Liver (tissue), 3 donors: ENCODE results near the gene BCAR3.

Experiments
- FOXA1 ChIP-seq: IDR thresholded peaks from 2 replicates; pipeline ENCODE4 v1.6.1; 2016; ENCODE audit warnings: antibody characterized with exemption
- JUND ChIP-seq, 2 donors: IDR thresholded peaks; 2 replicates each; pipeline ENCODE4 v1.6.1; 2016; ENCODE audit warnings: antibody characterized with exemption in 2 of 2
- MAX ChIP-seq: IDR thresholded peaks from 2 replicates; pipeline ENCODE4 v1.6.1; 2016; ENCODE audit warnings: antibody characterized with exemption
- RAD21 ChIP-seq, 2 donors: IDR thresholded peaks; 2 replicates each; pipeline ENCODE4 v1.6.1; 2016; ENCODE audit warnings: antibody characterized with exemption in 2 of 2, mild to moderate bottlenecking in 2 of 2
- RXRA ChIP-seq, 2 donors: IDR thresholded peaks; 2 replicates each; pipeline ENCODE4 v1.6.1; 2017 to 2018; ENCODE audit warnings: antibody characterized with exemption in 2 of 2, mild to moderate bottlenecking in 1 of 2
- TAF1 ChIP-seq: conservative IDR thresholded peaks from 2 replicates; pipeline ENCODE4 v1.6.1; 2016; ENCODE audit warnings: antibody characterized with exemption, mild to moderate bottlenecking
- YY1 ChIP-seq: IDR thresholded peaks from 2 replicates; pipeline ENCODE4 v1.6.1; 2016; ENCODE audit warnings: antibody characterized with exemption, mild to moderate bottlenecking
- TF ChIP-seq, protein P1 (sequence below): IDR thresholded peaks from 2 replicates; pipeline ENCODE4 v1.6.1; 2016; ENCODE audit warnings: antibody characterized with exemption
- TF ChIP-seq, protein P2 (sequence below): fragments of 150-350 bp; IDR thresholded peaks from 2 replicates; pipeline ENCODE4 v1.5.1; 2017; ENCODE audit warnings: improper control_type of control experiment, low read depth, low read length; ENCODE audit not compliant: missing input control
- TF ChIP-seq, protein P3 (sequence below): IDR thresholded peaks from 2 replicates; pipeline ENCODE4 v1.6.1; 2016; ENCODE audit warnings: antibody characterized with exemption
- TF ChIP-seq, protein P4 (sequence below): IDR thresholded peaks from 2 replicates; pipeline ENCODE4 v1.6.1; 2016; ENCODE audit warnings: antibody characterized with exemption, mild to moderate bottlenecking
- donor health status: healthy.
- donor health status: healthy.

DNA sequence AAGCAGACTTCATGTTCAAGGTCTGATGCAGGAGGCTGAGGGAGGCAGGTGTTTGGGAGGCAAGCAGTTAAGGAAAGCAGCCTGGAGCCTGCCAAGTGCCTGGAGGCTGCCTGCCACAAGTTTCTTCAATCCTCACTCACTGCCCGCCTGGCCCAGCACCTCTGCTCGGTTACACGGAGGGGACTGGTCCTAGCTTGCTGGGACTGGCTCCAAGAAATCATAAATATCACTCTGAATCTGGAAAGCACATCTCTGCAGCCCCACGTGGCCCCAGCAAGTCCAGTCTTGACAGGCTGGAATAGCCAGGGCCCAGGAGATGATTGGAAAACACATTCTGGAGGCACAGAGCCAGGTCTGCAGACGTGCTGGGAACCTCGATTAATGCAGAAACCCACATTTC lies 83.9 kb downstream of the BCAR3 start:
- TF ChIP-seq, protein P1, sequence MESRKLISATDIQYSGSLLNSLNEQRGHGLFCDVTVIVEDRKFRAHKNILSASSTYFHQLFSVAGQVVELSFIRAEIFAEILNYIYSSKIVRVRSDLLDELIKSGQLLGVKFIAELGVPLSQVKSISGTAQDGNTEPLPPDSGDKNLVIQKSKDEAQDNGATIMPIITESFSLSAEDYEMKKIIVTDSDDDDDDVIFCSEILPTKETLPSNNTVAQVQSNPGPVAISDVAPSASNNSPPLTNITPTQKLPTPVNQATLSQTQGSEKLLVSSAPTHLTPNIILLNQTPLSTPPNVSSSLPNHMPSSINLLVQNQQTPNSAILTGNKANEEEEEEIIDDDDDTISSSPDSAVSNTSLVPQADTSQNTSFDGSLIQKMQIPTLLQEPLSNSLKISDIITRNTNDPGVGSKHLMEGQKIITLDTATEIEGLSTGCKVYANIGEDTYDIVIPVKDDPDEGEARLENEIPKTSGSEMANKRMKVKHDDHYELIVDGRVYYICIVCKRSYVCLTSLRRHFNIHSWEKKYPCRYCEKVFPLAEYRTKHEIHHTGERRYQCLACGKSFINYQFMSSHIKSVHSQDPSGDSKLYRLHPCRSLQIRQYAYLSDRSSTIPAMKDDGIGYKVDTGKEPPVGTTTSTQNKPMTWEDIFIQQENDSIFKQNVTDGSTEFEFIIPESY = no peak
- TF ChIP-seq, protein P2, sequence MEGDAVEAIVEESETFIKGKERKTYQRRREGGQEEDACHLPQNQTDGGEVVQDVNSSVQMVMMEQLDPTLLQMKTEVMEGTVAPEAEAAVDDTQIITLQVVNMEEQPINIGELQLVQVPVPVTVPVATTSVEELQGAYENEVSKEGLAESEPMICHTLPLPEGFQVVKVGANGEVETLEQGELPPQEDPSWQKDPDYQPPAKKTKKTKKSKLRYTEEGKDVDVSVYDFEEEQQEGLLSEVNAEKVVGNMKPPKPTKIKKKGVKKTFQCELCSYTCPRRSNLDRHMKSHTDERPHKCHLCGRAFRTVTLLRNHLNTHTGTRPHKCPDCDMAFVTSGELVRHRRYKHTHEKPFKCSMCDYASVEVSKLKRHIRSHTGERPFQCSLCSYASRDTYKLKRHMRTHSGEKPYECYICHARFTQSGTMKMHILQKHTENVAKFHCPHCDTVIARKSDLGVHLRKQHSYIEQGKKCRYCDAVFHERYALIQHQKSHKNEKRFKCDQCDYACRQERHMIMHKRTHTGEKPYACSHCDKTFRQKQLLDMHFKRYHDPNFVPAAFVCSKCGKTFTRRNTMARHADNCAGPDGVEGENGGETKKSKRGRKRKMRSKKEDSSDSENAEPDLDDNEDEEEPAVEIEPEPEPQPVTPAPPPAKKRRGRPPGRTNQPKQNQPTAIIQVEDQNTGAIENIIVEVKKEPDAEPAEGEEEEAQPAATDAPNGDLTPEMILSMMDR = no peak
- TF ChIP-seq RXRA (IDR thresholded peaks at IDR 0.05) (no peak), TAF1 (no peak), JUND (IDR thresholded peaks at IDR 0.05) (no peak), MAX (no peak), RAD21 (IDR thresholded peaks at IDR 0.05) (no peak), FOXA1 (no peak), YY1 (no peak)
- TF ChIP-seq, protein P3, sequence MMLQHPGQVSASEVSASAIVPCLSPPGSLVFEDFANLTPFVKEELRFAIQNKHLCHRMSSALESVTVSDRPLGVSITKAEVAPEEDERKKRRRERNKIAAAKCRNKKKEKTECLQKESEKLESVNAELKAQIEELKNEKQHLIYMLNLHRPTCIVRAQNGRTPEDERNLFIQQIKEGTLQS = no peak
- TF ChIP-seq, protein P4, sequence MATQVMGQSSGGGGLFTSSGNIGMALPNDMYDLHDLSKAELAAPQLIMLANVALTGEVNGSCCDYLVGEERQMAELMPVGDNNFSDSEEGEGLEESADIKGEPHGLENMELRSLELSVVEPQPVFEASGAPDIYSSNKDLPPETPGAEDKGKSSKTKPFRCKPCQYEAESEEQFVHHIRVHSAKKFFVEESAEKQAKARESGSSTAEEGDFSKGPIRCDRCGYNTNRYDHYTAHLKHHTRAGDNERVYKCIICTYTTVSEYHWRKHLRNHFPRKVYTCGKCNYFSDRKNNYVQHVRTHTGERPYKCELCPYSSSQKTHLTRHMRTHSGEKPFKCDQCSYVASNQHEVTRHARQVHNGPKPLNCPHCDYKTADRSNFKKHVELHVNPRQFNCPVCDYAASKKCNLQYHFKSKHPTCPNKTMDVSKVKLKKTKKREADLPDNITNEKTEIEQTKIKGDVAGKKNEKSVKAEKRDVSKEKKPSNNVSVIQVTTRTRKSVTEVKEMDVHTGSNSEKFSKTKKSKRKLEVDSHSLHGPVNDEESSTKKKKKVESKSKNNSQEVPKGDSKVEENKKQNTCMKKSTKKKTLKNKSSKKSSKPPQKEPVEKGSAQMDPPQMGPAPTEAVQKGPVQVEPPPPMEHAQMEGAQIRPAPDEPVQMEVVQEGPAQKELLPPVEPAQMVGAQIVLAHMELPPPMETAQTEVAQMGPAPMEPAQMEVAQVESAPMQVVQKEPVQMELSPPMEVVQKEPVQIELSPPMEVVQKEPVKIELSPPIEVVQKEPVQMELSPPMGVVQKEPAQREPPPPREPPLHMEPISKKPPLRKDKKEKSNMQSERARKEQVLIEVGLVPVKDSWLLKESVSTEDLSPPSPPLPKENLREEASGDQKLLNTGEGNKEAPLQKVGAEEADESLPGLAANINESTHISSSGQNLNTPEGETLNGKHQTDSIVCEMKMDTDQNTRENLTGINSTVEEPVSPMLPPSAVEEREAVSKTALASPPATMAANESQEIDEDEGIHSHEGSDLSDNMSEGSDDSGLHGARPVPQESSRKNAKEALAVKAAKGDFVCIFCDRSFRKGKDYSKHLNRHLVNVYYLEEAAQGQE = no peak
